Prostate gland (tissue), 2 donors: ENCODE results near the gene SCRN2.

Experiments used
- CTCF ChIP-seq, 4 experiments: fragments of 200-600 bp in 2 of 4; fragments of 450-650 bp in 2 of 4; sonication (generic) in 2 of 4; IDR thresholded peaks; 1 replicate in 3 of 4; 2 replicates in 1 of 4; pipeline ENCODE4 v1.5.1; 2016 to 2019; ENCODE audit warnings: antibody characterized with exemption in 4 of 4, mild to moderate bottlenecking in 2 of 4, moderate library complexity in 2 of 4
- POLR2A ChIP-seq: fragments of 450-650 bp; IDR thresholded peaks from one replicate; pipeline ENCODE4 v1.6.1; 2016; ENCODE audit warnings: antibody characterized with exemption, mild to moderate bottlenecking
- POLR2AphosphoS5 ChIP-seq: sonication (generic); formaldehyde crosslinking; IDR thresholded peaks from one replicate; pipeline ENCODE4 v1.6.1; 2017; ENCODE audit warnings: antibody characterized with exemption

GRCh38 chr17:47820033-47820789 is 20.9 kb downstream of the SCRN2 start:
- TF ChIP-seq POLR2A (no peak), CTCF (IDR thresholded peaks at IDR 0.05) (no peak), POLR2AphosphoS5 (no peak)
